PC-9 (cell line): ENCODE results near the gene PRRC2B. TPM values are rescaled to one million over a fixed set of nuclear protein-coding genes. Genes with fewer than 3 reads are reported as not detected.

Source experiments
- BruUV-seq: library from RNA; stranded (reverse); fragments of 400-500 nt; replicated peaks from 2 replicates; lab custom pipeline; 2021; lab: Mats Ljungman, UMichigan
- CTCF ChIA-PET: fragments of 300-600 bp; sonication (Branson Sonifier 250); formaldehyde crosslinking; loops from one replicate; lab custom pipeline; 2022; ENCODE audit warnings: antibody characterized with exemption; lab: Charles Lee
- POLR2A ChIA-PET: fragments of 300-600 bp; sonication (Branson Sonifier 250); formaldehyde crosslinking; loops from one replicate; lab custom pipeline; 2022; ENCODE audit warnings: antibody characterized with exemption; ENCODE audit not compliant: unreplicated experiment; lab: Charles Lee
- DNase-seq, 2 experiments: peaks; one replicate each; pipeline versions ENCODE4 v3.0.0 to v3.0.0-alpha.2; 2015 to 2022; ENCODE audit warnings: mixed read lengths in 1 of 2
- H2AFZ ChIP-seq: fragments of 200-600 bp; sonication (generic); 2 replicates; pipeline ENCODE4 v1.8.1; 2017; ENCODE audit warnings: antibody characterized with exemption
- H3F3A ChIP-seq: fragments of 200-600 bp; sonication (generic); 2 replicates; pipeline ENCODE4 v1.8.1; 2017; ENCODE audit warnings: antibody characterized with exemption, mild to moderate bottlenecking, low read depth; ENCODE audit not compliant: insufficient read depth
- H3K27ac ChIP-seq: fragments of 200-600 bp; sonication (generic); 2 replicates; pipeline ENCODE4 v1.6.1; 2016; ENCODE audit warnings: mixed run types
- H3K27me3 ChIP-seq: fragments of 200-600 bp; sonication (generic); 2 replicates; pipeline ENCODE4 v1.6.1; 2016; ENCODE audit warnings: low read depth, mixed run types; ENCODE audit not compliant: insufficient read depth
- H3K36me3 ChIP-seq: fragments of 200-600 bp; sonication (generic); 2 replicates; pipeline ENCODE4 v1.6.1; 2016; ENCODE audit warnings: low read depth, mixed run types
- H3K4me1 ChIP-seq: fragments of 200-600 bp; sonication (generic); replicated peaks from 2 replicates; pipeline ENCODE4 v1.6.1; 2016; ENCODE audit warnings: mixed run types; ENCODE audit not compliant: insufficient read depth
- H3K4me2 ChIP-seq: fragments of 200-600 bp; sonication (generic); 2 replicates; pipeline ENCODE4 v1.6.1; 2017; ENCODE audit warnings: mixed run types
- H3K4me3 ChIP-seq: fragments of 200-600 bp; sonication (generic); 2 replicates; pipeline ENCODE4 v1.6.1; 2016; ENCODE audit warnings: mixed run types
- H3K79me2 ChIP-seq: fragments of 200-600 bp; sonication (generic); 2 replicates; pipeline ENCODE4 v1.6.1; 2017; ENCODE audit warnings: low read depth, mixed run types
- H3K9me2 ChIP-seq: fragments of 200-600 bp; sonication (generic); 2 replicates; pipeline ENCODE4 v1.8.1; 2017; ENCODE audit warnings: mild to moderate bottlenecking; ENCODE audit not compliant: insufficient read depth
- H3K9me3 ChIP-seq: fragments of 200-600 bp; sonication (generic); 2 replicates; pipeline ENCODE4 v1.8.1; 2016; ENCODE audit warnings: low read depth; ENCODE audit not compliant: insufficient read depth
- H4K20me1 ChIP-seq: fragments of 200-600 bp; sonication (generic); 2 replicates; pipeline ENCODE4 v1.8.1; 2017; ENCODE audit not compliant: insufficient read depth
- CTCF ChIP-seq: fragments of 200-600 bp; sonication (generic); conservative IDR thresholded peaks from 2 replicates; pipeline ENCODE4 v1.6.1; 2017; ENCODE audit warnings: mixed run types, antibody characterized with exemption, mild to moderate bottlenecking, moderate library complexity
- EZH2 ChIP-seq: fragments of 200-600 bp; sonication (generic); IDR thresholded peaks from 2 replicates; pipeline ENCODE4 v1.8.0; 2017; ENCODE audit warnings: antibody characterized with exemption, low read depth
- intact Hi-C: fragments of 100-400 bp; cut with micrococcal nuclease; formaldehyde crosslinking; loops from one replicate; pipeline ENCODE4 v1.10.0; 2022; ENCODE audit not compliant: unreplicated experiment
- total RNA-seq: library from RNA; stranded (reverse); gene quantifications from 2 replicates; pipeline ENCODE4 v1.2.3, GENCODE V29; 2021

PRRC2B gene
- total RNA-seq, 1 experiment from 2014 or later: 361 TPM

GRCh38 chr9:131487621-131488031 lies 93.7 kb downstream of the PRRC2B start:
- H3F3A ChIP-seq: no peaks in the 10 kb centered on the region; the same call in 1 of the 2 replicates
- DNase-seq: no peak
- intact Hi-C loops: no loop called here
- POLR2A ChIA-PET: interaction anchor here (0.6 kb wide), 1 partner anchor 72 kb away, joined by 3 read pairs; no protein-coding TSS in a partner anchor
- no peak overlapping the region for H3K27ac ChIP-seq
- no peaks in the 10 kb centered on the region for H3K9me2 ChIP-seq
- H3K4me3 ChIP-seq: no peak overlapping the region
- peaks cover 25% of the 10 kb centered on the region for H3K36me3 ChIP-seq
- H3K79me2 ChIP-seq: no peaks in the 10 kb centered on the region
- no peak overlapping the region for H2AFZ ChIP-seq
- no peaks in the 10 kb centered on the region for H3K4me1 ChIP-seq
- H3K27me3 ChIP-seq: no peaks in the 10 kb centered on the region
- peaks cover 24% of the 10 kb centered on the region for H4K20me1 ChIP-seq
- CTCF ChIA-PET: no interaction called here
- no TSS peak for BruUV-seq
- TF ChIP-seq EZH2 (no peak), CTCF (no peak)
- H3K9me3 ChIP-seq: no peaks in the 10 kb centered on the region
- no peak overlapping the region for H3K4me2 ChIP-seq

DNA sequence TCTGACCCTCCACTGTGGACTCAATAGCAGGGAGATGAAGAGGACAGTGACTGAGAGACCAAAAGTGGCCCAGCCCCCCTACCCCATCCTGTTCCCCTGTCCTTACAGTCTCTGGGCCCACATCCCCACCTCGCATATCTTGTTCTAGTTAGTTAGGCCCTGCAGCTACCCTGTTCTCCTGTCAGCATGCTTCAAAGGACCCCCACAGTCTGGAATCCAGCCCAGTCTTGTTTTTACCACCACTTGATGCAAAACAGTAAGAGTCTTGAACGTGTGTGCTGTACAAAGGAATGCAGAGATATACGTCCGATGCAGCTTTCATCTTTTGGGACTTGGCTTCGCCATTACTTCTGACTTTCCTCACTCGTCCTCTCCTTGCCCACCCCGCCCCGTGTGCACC lies 96.6 kb downstream of the PRRC2B start:
- no peaks in the 10 kb centered on the region for H3K27me3 ChIP-seq
- no peak overlapping the region for H2AFZ ChIP-seq
- H3K4me1 ChIP-seq: no peaks in the 10 kb centered on the region
- peaks cover 27% of the 10 kb centered on the region for H4K20me1 ChIP-seq
- no peak overlapping the region for H3K4me2 ChIP-seq
- BruUV-seq: no TSS peak
- H3K9me3 ChIP-seq: no peaks in the 10 kb centered on the region
- H3F3A ChIP-seq: no peaks in the 10 kb centered on the region
- no peaks in the 10 kb centered on the region for H3K79me2 ChIP-seq
- H3K9me2 ChIP-seq: no peaks in the 10 kb centered on the region
- no peak overlapping the region for H3K27ac ChIP-seq
- CTCF ChIA-PET: no interaction called here
- POLR2A ChIA-PET: no interaction called here
- H3K4me3 ChIP-seq: no peak overlapping the region
- TF ChIP-seq EZH2 (no peak), CTCF (no peak)
- no peak for DNase-seq
- H3K36me3 ChIP-seq: peaks cover 15% of the 10 kb centered on the region; the same call in 1 of the 2 replicates
- intact Hi-C loops: no loop called here

GRCh38 chr9:131491001-131491710 lies 97.3 kb downstream of the PRRC2B start:
- Histone ChIP-seq H3K4me1 (no peaks in the 10 kb centered on the region), H3K27me3 (no peaks in the 10 kb centered on the region), H3K79me2 (no peaks in the 10 kb centered on the region), H2AFZ (no peak overlapping the region), H3K4me2 (no peak overlapping the region), H4K20me1 (peaks cover 27% of the 10 kb centered on the region), H3K27ac (no peak overlapping the region), H3K9me2 (no peaks in the 10 kb centered on the region), H3F3A (no peaks in the 10 kb centered on the region), H3K9me3 (no peaks in the 10 kb centered on the region), H3K4me3 (no peak overlapping the region), H3K36me3 (peaks cover 14% of the 10 kb centered on the region; the same call in 1 of the 2 replicates)
- no peak for DNase-seq
- ChIA-PET POLR2A (no interaction called here), CTCF (no interaction called here)
- no TSS peak for BruUV-seq
- TF ChIP-seq CTCF: no peak
- no peak for TF ChIP-seq EZH2
- intact Hi-C loops: no loop called here
